GM19468 (cell line): ENCODE data around the gene MAGI2.
"Not testable (repeated sequence)": the region's sequence is repeated elsewhere in the genome, so short reads cannot be mapped to it uniquely, and the experiment has no call there.

Experiments used
- ATAC-seq: cut with Tn5 transposase; IDR thresholded peaks from one replicate; pipeline ENCODE4 v1.9.1; 2021; ENCODE audit warnings: mild to moderate bottlenecking, moderate library complexity, moderate number of reproducible peaks; ENCODE audit not compliant: unreplicated experiment; ENCODE audit errors: extremely low read depth

The MAGI2 gene

GRCh38 chr7:78367280-78367773 lies 1086.1 kb downstream of the MAGI2 start:
- no peak for ATAC-seq

GRCh38 chr7:78363866-78364265 lies 1089.6 kb downstream of the MAGI2 start:
- ATAC-seq, result no peak

GRCh38 chr7:78359836-78360235 lies 1093.6 kb downstream of the MAGI2 start:
- no peak for ATAC-seq

GRCh38 chr7:78357709-78358108 lies 1095.8 kb downstream of the MAGI2 start:
- no peak for ATAC-seq

GRCh38 chr7:78355834-78356233 lies 1097.6 kb downstream of the MAGI2 start:
- ATAC-seq, result no peak

GRCh38 chr7:78350926-78351325 lies 1102.5 kb downstream of the MAGI2 start:
- no peak for ATAC-seq

GRCh38 chr7:78350391-78350790 lies 1103.1 kb downstream of the MAGI2 start:
- ATAC-seq, result no peak

- no peak for ATAC-seq
Measured at GRCh38 chr7:78346827-78347226, 1106.6 kb downstream of the MAGI2 start.

- no peak for ATAC-seq
Measured at GRCh38 chr7:78345979-78346378, 1107.5 kb downstream of the MAGI2 start.

- ATAC-seq, result no peak
Measured at GRCh38 chr7:78345293-78345911, 1108.1 kb downstream of the MAGI2 start.

- ATAC-seq, result no peak
Measured at GRCh38 chr7:78334426-78334825, 1119.0 kb downstream of the MAGI2 start.

- ATAC-seq, result no peak
Measured at GRCh38 chr7:78333530-78334425, 1119.7 kb downstream of the MAGI2 start.

- no peak for ATAC-seq
Measured at GRCh38 chr7:78329001-78329655, 1124.3 kb downstream of the MAGI2 start.

- ATAC-seq, result no peak
Measured at GRCh38 chr7:78327718-78328117, 1125.7 kb downstream of the MAGI2 start.

- no peak for ATAC-seq
Measured at GRCh38 chr7:78326876-78327275, 1126.6 kb downstream of the MAGI2 start.

GRCh38 chr7:78326189-78326588 lies 1127.3 kb downstream of the MAGI2 start:
- no peak for ATAC-seq

- no peak for ATAC-seq
Measured at GRCh38 chr7:78323118-78323517, 1130.3 kb downstream of the MAGI2 start.

GRCh38 chr7:78322231-78322630 lies 1131.2 kb downstream of the MAGI2 start:
- ATAC-seq, result not testable (repeated sequence)

- ATAC-seq, result no peak
Measured at GRCh38 chr7:78317371-78317770, 1136.1 kb downstream of the MAGI2 start.

- ATAC-seq, result no peak
Measured at GRCh38 chr7:78316110-78316509, 1137.4 kb downstream of the MAGI2 start.

- no peak for ATAC-seq
Measured at GRCh38 chr7:78315119-78315518, 1138.3 kb downstream of the MAGI2 start.
